GM18868 (cell line): ENCODE results near the gene KRT78.
"Not testable (repeated sequence)": the region's sequence is repeated elsewhere in the genome, so short reads cannot be mapped to it uniquely, and the experiment has no call there.

Source experiments
- ATAC-seq: cut with Tn5 transposase; IDR thresholded peaks from one replicate; pipeline ENCODE4 v1.9.1; 2021; ENCODE audit warnings: mild to moderate bottlenecking, moderate library complexity; ENCODE audit not compliant: unreplicated experiment

The KRT78 gene

DNA sequence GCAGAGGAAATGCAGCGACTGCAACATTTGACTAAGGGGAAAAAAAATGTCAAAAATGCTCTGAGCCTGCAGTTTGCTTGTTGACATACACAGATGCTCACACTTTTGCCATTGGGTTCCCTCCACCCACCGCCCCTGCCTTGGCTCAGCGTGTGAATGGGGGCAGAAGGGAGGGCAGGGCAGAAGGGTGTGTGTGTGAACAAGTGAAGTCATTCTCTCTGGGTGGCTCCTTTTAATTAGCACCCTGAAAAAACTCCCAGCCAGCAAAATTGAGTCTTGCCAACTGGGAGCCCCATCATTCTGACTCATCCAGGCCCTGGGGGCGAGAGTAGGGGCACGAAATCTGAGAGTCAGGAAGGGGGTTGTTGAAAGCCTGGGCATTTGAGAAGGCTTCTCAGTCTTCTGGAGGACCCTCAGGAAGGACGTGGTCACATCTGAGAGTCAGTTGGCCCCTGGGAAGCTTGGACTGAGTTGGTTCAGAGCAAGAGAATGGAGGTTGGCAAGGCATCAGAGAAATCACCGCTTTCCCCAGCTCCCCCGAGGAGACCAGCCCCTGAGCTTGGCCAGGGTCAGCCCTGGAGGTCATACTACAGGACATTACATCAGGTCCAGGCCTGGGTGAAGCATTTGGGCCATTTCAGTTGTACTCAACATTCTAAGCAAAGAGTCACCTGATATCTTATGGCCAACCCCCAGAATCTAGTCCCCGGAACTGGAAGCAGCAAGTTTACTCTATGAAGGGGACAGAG is 22.7 kb upstream of the KRT78 start:
- ATAC-seq, result no peak

DNA sequence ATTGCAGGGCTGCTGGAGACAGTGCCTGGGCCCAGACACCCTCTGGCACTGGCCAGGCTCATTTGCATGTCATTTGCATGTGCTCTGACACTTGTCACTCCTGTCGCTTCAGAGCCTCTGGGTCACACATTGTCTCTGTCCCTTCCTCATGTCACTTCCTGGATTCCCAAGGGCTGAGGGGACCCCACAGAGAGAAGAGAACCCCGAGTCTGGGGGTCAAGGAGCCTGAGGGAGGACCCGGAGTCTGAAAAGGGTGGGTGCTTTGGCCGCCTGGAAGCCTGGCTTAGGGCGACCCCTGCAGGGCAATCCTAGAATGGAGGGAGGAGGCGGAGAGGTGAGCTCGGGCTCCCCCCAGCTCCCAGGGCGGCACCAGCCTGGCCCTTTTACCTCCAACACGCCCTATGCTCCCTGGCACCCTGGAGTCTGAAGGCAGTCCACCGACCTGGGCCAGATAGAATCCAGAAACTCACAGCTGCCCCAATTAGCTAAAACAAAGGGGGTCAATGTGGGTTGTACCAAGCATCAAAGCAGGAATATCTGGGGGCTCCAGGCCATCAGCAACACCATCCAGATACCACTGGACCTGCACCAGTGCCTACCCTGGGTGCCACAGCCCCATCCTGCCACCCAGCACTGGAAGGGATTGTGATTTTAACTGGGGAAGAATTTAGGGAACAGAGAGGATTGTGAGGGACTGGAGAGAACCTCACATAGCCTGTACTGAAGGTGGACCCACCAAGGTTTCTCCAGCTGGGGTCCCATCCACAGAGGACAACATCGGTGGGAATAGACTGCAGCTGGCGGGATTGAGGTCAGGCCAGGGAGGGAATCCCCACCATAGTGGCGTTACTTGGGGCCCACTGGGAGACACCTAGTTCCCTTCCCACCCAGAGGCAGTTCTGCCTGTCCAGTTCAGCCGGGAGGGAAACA is 21.8 kb upstream of the KRT78 start:
- ATAC-seq, result peak; percentile 60

DNA sequence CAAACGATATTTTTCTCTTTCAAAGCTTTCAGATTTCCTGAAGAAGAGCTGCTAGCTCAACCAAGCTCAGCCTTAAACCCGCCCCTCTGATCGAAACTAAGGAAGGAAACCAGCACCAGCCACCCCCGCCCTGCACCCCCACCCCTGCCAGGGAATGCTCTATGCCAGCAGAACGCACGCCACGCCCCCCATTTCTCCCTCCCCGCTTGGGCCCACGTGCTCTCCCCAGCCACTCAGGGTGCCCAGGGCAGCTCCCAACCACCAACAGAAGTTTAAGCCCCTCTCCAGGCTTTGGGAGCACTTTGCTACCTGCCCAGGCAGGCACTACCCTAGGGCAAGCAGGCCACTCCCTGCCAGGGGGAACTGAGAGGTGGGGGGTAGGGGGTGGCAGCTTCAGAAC is 18.8 kb upstream of the KRT78 start:
- no peak for ATAC-seq

DNA sequence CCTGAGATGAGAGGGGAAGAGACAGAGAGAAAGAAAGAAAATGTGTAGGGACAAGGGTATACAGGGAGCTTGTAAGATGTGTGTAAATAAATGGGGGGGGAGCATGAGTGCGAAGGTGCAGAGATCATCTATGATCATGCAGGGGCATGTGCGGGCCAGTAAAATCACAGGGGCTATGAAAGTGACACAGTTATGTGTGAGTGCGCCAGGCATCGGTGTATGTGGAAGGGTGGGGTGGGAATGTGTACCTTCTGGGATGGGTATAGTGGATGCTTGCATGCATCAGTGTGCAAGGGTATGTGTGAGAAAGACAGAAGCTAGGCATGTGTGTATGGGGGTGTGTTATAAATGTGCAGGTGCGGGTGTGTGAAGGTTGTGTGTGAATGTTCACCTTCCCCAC is 18.4 kb upstream of the KRT78 start:
- no peak for ATAC-seq

DNA sequence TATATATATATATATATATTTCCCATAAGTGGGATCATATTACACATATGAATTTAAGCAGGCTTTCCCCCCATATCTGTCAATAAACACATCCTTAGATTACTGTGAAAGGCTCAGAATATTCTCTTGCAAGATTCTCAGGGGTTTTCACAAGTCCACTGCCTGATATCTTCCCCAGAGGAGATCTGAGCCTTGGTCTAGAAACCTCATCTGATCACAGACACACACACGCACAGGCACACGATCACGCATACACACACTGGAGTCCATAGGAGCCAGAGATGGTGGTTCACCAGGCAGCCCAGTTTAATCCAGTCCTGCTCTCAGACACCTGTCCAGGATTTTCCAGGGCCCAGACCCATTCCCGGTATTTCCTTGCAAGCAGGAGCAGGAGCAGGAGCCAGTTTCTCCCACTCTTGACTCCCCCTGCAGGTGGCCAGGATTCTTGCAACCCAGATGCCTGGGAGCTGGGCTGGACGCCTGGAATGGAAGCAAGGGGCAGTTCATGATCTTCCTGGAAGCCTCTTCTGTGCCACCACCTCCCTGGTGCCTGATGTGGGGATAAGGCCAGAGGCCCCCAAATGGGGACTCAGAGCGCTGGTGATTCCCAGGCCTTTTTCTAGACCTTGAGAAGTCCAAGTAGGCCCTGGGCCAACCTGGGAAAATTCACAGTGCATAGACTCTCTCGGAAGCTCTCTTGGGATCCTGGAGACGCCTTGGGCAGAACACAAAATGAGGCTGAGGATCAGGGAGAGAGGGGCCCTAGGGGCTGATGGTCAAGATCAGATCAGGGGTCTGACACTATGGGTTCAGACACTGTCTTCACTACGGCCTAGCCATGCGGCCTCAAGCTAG is 16.5 kb upstream of the KRT78 start:
- ATAC-seq, result no peak

DNA sequence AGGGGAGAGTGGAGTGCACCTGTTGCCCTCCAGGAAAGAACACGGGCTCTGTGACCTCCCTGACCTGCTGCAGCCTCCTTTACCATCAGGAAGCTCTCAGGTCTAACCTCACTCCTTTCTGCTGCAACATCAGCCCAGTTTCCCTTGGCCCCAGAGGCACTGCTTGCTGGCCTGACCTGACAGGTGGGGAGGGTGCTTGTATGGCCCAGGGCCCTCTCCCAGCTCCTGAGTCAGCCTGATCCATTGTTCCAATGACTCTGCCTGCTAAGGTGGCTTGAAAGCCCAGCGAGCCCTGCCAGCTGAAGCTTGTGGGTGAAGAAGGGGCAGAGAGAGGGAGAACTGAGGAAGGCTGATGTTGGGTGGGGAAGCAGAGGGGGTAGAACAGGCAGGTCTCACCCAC is 13.2 kb upstream of the KRT78 start:
- no peak for ATAC-seq

DNA sequence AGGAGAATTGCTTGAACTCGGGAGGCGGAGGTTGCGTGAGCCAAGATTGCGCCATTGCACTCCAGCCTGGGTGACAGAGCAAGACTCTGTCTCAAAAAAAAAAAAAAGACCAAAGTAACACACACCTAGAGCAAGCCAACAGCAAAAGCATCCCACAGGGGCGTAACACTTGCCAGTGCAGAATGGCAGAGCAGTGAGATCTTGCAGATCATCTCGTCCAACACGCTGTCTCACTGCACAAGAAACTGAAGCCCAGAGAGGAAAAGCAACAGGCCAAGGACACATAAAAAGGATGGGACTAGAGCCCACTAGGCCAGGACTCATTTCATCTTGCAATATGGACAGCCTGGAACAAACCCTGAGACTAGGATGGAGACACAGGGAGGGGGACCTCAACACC is 12.7 kb upstream of the KRT78 start:
- ATAC-seq, result no peak

DNA sequence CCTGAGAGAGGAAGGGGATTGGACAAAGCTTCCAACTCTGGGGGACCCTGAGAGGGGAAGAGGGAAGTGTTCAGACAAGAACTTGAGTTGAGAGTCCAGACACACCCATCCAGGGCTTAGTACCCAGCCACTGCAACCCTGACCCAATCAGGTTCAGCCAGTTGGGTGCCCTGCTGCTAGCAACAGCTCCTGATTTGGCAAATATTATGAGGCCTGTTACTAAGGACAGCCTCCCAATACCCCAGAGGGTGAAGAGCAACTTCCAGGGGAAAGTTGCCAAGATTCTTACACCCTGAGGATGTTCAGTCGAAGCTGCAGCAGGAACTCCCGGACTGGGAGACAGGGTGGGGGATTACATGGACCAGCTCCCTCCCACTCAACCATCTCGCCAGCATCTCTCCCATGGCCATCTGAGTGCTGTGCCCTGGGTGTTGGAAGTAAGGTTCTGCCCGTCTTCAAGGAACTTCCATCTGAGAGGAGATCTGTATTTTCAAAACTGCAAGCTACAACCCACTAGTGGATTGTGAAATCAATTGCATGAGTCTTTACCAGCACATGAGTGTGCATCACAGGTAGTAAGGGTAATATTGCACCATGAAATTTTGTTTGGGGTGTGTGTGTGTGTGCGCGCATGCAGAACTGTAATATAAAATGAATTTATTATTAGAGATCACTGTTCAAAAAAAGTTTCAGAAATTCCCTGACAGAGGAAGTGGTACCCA is 11.5 kb upstream of the KRT78 start:
- ATAC-seq, result no peak

DNA sequence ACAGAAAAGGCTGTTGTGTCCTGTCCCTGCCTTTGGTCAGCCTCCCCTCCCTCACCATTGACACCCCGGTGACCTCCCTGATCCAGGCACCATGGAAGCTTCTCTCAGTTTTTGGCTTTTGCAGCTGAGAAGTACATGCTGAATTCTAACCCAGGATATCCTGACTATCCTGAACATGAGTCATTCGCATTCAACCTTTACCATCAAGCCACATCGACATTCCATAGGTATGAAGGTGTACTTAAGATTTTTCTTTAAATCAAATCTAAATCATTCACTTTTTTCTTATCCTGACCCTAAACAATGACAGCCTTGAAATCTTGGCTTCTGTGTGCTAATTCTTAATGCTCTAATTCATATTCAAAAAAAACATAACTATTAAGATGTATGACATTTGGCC is 8.7 kb upstream of the KRT78 start:
- no peak for ATAC-seq

DNA sequence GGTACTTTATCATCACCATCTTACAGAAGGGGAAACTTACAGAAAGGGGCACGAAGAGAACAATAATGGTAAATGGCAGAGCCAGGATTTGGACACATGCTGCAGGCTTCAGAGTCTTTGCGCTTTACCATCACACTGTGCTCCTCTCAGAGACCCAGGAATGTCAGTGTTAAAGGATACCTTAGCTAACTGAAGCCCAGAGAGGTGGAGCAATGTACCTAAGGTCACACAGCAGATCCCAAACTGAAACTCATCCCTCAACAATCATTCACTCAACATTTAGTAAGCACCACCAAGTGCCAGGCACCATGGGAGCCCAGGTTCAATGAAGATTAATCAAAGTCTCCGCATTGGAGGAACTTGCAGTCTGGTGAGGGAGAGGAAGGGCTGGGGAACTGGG is 8.0 kb upstream of the KRT78 start:
- no peak for ATAC-seq

DNA sequence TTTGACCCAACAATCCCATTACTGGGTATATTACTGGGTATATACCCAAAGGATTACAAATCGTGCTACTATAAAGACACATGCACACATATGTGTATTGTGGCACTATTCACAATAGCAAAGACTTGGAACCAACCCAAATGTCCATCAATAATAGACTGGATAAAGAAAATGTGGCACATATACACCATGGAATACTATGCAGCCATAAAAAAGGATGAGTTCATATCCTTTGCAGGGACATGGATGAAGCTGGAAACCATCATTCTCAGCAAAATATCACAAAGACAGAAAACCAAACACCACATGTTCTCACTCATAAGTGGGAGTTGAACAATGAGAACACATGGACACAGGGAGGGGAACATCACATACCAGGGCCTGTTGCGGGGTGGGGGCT is 7.3 kb upstream of the KRT78 start:
- not testable (repeated sequence) for ATAC-seq

DNA sequence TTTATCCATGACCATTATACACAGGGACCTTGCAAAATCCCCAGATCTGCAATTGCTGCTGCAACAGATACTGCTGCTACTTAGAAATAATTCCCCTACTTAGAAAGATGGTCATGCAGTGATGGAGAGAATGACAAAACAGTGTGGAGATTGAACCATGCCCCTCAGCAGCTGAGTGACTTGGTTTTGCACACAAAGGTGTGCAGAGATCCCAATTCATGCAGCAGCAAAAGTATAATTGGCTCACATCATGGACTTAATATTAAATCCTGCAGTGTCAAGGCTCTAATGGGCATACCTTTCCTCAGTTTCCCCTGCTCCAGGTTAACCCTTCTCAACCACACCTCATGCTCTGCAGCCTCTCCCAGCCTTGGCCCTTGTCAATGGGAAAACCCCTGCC is 3.0 kb upstream of the KRT78 start:
- ATAC-seq, result no peak

DNA sequence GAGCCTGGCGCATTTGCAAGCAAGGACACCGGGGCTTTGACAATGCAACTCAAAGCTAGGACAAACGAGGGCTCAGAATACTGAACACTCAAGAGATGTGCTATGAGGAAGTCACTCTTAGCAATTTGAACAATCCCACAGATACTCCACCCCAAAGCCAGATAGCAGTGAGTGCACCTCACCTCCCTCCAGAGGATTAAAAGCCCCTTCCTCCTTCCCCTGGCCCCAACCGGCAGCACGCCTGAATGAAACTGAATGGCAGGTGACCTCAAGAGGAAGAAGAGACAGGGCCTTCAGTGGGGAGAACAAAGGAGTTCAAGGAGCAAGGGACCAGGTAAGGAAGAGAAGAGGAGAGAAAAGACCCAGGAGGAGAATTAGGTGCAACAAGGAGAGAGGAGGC is 1.9 kb upstream of the KRT78 start:
- ATAC-seq, result no peak

DNA sequence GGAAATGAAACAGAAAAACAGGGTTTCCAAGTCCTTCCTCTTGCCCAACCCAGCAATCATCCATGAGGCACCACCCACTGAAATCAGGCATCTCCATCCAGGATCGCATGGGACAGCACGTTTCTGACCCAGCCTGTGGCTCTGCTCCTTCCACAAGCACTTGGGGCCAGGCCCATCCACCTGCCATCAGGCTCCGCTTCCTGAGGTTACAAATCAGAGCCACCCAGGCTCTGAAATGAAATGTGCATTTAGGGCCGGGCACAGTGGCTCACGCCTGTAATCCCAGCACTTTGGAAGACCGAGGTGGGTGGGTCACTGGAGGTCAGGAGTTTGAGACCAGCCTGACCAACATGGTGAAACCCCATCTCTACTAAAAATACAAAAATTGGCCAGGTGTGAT is 717 bp upstream of the KRT78 start:
- no peak for ATAC-seq

DNA sequence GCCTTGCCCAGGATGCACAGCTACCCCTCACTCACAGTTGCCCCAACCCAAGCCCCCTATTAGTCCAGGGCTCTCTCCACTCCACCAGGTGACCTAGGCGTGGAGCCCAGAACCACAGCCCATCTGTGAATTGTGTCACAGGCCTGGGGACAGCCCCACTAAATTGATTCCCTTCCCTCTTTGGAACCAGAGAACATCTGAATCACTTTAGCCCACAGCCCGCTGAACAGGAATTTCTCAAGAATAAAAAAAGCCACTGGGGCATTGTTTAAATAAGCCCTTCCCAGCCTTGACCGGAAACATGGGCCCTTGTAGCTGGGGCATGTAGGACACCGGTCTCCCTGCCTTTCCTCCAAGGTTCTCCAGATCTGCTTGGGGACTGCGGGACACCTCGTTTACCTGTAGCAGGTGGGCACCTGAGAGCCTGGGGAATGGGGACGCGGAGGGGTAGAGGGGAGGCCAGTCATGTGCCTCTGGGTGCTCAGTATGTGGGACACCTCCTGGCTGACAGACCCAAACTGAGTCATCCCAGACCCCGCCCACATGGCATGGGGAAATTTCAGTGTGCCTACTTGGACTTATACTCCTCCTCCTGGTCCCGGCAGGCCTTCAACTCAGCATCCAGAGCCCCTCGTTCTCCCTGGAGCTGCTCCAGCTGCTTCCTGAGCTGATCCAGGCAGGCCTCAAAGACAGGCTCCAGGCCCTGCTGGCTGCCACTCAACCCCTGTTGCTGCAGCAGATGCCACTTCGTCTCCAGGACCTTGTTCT is 1.3 kb downstream of the KRT78 start:
- no peak for ATAC-seq

DNA sequence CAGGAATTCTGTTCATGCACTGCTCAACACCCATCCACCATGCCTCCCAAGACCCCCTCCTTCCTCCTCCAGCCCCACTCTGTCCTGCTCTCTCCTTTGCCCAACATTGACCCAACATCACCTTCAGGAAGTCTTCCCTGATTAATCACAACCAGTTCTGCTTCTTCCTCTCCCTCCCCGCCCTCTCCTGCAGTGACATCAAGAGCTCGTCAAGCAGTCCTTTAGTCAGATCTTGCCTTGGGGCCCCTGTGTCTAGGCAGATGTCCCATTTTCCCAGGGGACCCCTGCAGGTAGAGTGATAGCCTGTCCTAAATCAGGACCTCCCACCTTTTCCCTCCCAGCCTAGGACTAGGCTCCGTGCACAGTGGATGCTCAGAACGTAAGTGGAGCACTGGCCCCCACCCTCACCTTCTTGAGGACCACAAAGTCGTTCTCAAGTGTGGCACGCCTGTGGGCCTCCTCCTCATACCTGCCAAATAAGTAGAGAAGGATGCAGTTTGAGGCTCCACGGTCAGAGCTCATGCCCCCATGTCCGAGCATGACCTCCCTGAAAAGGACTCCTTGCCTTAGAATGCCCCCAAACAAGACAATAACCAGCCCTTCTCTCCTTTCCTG is 2.3 kb downstream of the KRT78 start:
- ATAC-seq, result no peak

DNA sequence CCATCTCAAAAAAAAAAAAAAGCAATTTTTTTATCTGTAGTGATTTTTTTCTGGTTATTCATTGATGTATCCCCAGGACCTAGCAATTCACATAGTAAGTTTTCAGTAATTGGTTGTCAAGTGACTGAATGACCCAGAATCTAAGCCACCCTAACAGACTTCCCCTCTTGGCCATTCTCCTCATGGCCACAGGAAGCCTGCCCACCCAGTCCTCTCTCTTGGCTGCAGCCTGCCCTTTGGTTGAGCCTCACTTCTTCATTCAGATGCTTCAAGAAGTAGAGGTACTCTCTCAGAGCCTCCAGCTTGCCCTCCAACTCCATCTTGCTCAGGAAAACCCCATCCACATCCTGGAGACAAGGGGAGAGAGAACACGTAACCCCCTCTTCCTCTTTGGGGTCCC is 2.8 kb downstream of the KRT78 start:
- no peak for ATAC-seq

DNA sequence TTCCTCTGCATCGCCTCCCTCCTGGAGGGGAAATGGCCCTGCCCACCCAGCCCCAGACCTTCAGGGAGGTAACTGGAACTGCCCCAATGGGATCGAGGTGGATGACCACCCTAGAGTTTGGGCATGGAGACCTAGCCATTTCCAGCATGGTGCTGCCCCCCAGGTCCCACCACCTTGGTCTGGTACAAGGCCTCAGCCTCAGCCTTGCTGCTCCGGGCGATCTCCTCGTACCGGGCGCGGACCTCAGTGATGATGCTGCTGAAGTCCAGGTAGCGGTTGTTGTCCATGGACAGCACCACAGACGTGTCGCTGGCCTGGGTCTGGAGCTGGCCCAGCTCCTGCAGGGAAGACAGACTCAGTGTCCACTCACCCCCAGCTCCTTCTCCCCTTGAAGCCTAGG is 4.4 kb downstream of the KRT78 start:
- ATAC-seq, result no peak

DNA sequence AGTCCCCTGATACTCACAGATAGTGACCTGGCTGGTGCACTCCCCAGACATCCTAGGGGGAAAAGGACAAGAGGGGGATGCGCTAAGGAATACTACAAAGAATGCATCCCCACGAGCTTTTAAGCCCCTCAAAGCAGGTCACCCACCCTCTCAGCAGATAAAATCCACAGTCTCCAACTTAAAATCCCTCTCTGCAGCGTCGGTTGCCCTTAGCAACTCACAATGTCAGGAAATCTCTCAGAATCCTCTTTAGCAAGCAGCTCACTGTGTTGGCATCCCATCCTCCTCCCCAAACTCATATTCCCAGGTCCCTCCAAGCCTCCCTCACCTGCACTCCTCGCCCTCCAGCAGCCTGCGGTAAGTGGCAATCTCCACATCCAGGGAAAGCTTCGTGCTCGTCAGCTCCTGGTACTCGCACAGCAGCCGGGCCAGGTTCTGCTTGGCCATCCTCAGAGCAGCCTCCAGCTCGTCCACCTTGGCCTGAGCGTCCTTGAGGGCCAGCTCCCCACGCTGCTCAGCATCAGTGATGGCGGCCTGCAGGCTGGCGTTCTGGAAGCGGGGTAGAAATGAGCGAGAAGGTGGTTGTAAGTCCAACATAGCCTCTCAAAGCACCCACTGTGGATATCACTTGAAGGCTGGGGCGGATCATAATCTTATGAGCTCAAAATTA is 9.2 kb downstream of the KRT78 start:
- ATAC-seq, result no peak
